HG02884 (cell line): ENCODE data around the gene WDR44.
"Not testable (repeated sequence)": the region's sequence is repeated elsewhere in the genome, so short reads cannot be mapped to it uniquely, and the experiment has no call there.

ENCODE experiments used
- ATAC-seq: cut with Tn5 transposase; IDR thresholded peaks from one replicate; pipeline ENCODE4 v1.9.1; 2021; ENCODE audit warnings: mild to moderate bottlenecking, moderate library complexity; ENCODE audit not compliant: unreplicated experiment

WDR44 gene

GRCh38 chrX:118360429-118361125, 14.7 kb downstream of the WDR44 start:
- no peak for ATAC-seq

GRCh38 chrX:118364261-118364660, 18.4 kb downstream of the WDR44 start:
- ATAC-seq: no peak

- ATAC-seq: no peak
Observed at GRCh38 chrX:118367338-118367737, 21.4 kb downstream of the WDR44 start.

- no peak for ATAC-seq
Observed at GRCh38 chrX:118368398-118368797, 22.5 kb downstream of the WDR44 start.

- no peak for ATAC-seq
Observed at GRCh38 chrX:118370921-118371624, 25.2 kb downstream of the WDR44 start.

GRCh38 chrX:118373538-118373937, 27.6 kb downstream of the WDR44 start:
- ATAC-seq: no peak

- ATAC-seq: no peak
Observed at GRCh38 chrX:118383120-118383519, 37.2 kb downstream of the WDR44 start.

- ATAC-seq: no peak
Observed at GRCh38 chrX:118392716-118393115, 46.8 kb downstream of the WDR44 start.

- ATAC-seq: no peak
Observed at GRCh38 chrX:118396113-118396512, 50.2 kb downstream of the WDR44 start.

GRCh38 chrX:118418811-118419251, 72.9 kb downstream of the WDR44 start:
- no peak for ATAC-seq

- peak; percentile 57 for ATAC-seq
Observed at GRCh38 chrX:118420462-118420861, 74.6 kb downstream of the WDR44 start.

GRCh38 chrX:118423558-118423957, 77.7 kb downstream of the WDR44 start:
- ATAC-seq: peak; percentile 95

GRCh38 chrX:118432799-118433198, 86.9 kb downstream of the WDR44 start:
- ATAC-seq: no peak

GRCh38 chrX:118437283-118437682, 91.4 kb downstream of the WDR44 start:
- ATAC-seq: no peak

GRCh38 chrX:118448273-118448783, 102.4 kb downstream of the WDR44 start:
- ATAC-seq: no peak

GRCh38 chrX:118455013-118455412, 109.1 kb downstream of the WDR44 start:
- no peak for ATAC-seq

- no peak for ATAC-seq
Observed at GRCh38 chrX:118459494-118459893, 113.6 kb downstream of the WDR44 start.

GRCh38 chrX:118464501-118464900, 118.6 kb downstream of the WDR44 start:
- ATAC-seq: no peak

GRCh38 chrX:118468122-118468521, 122.2 kb downstream of the WDR44 start:
- no peak for ATAC-seq

- not testable (repeated sequence) for ATAC-seq
Observed at GRCh38 chrX:118470721-118471347, 124.9 kb downstream of the WDR44 start.

GRCh38 chrX:118474586-118474985, 128.7 kb downstream of the WDR44 start:
- ATAC-seq: no peak

- no peak for ATAC-seq
Observed at GRCh38 chrX:118475903-118476302, 130.0 kb downstream of the WDR44 start.
